ENCODE results near the gene DHX38.
"Not testable (repeated sequence)": the region's sequence is repeated elsewhere in the genome, so short reads cannot be mapped to it uniquely, and the experiment has no call there.

The DHX38 gene

GRCh38 chr16:72093448-72094265 is at the start of gene DHX38, which contains the start of gene TXNL4B:
TSS of gene DHX38 (plus strand) at chr16:72093847. CDS start at chr16:72096158, 2,311 bp downstream.
TSS of gene TXNL4B (minus strand) at chr16:72093620. CDS start at chr16:72090749, 2,871 bp downstream.
- in situ Hi-C loops (cut with HindIII; ENCODE audit: low sequenced_read_pairs) = no loop called here

- in situ Hi-C loops (cut with HindIII; ENCODE audit: low sequenced_read_pairs) = no loop called here
These were observed 49.4 kb upstream of the DHX38 start for GRCh38 chr16:72044296-72044695.

- in situ Hi-C loops (cut with HindIII; ENCODE audit: low sequenced_read_pairs) = no loop called here
These were observed 48.8 kb upstream of the DHX38 start for GRCh38 chr16:72044825-72045359.

- in situ Hi-C loops (cut with HindIII; ENCODE audit: low sequenced_read_pairs) = no loop called here
These were observed 44.5 kb upstream of the DHX38 start for GRCh38 chr16:72049110-72049509.

GRCh38 chr16:72050769-72051464 is 42.7 kb upstream of the DHX38 start:
- in situ Hi-C loops (cut with HindIII; ENCODE audit: low sequenced_read_pairs) = no loop called here

- in situ Hi-C loops (cut with HindIII; ENCODE audit: low sequenced_read_pairs) = no loop called here
These were observed 41.8 kb upstream of the DHX38 start for GRCh38 chr16:72051818-72052217.

GRCh38 chr16:72054254-72054847 is 39.3 kb upstream of the DHX38 start, which contains the start of gene HP:
TSS of gene HP (plus strand) at chr16:72054505. CDS start at chr16:72054653, 148 bp downstream.
- in situ Hi-C loops (cut with HindIII; ENCODE audit: low sequenced_read_pairs) = not testable (repeated sequence)

GRCh38 chr16:72055911-72056310 is 37.7 kb upstream of the DHX38 start:
- in situ Hi-C loops (cut with HindIII; ENCODE audit: low sequenced_read_pairs) = no loop called here

- in situ Hi-C loops (cut with HindIII; ENCODE audit: low sequenced_read_pairs) = not testable (repeated sequence)
These were observed 36.3 kb upstream of the DHX38 start for GRCh38 chr16:72057313-72057712.

GRCh38 chr16:72059060-72059459 is 34.6 kb upstream of the DHX38 start:
- in situ Hi-C loops (cut with HindIII; ENCODE audit: low sequenced_read_pairs) = not testable (repeated sequence)

- in situ Hi-C loops (cut with HindIII; ENCODE audit: low sequenced_read_pairs) = no loop called here
These were observed 33.2 kb upstream of the DHX38 start for GRCh38 chr16:72060405-72060804.

GRCh38 chr16:72061564-72061963 is 32.1 kb upstream of the DHX38 start:
- in situ Hi-C loops (cut with HindIII; ENCODE audit: low sequenced_read_pairs) = no loop called here

- in situ Hi-C loops (cut with HindIII; ENCODE audit: low sequenced_read_pairs) = no loop called here
These were observed 29.2 kb upstream of the DHX38 start for GRCh38 chr16:72064361-72064894.

- in situ Hi-C loops (cut with HindIII; ENCODE audit: low sequenced_read_pairs) = no loop called here
These were observed 26.9 kb upstream of the DHX38 start for GRCh38 chr16:72066747-72067146.

GRCh38 chr16:72068930-72069329 is 24.7 kb upstream of the DHX38 start:
- in situ Hi-C loops (cut with HindIII; ENCODE audit: low sequenced_read_pairs) = no loop called here

- in situ Hi-C loops (cut with HindIII; ENCODE audit: low sequenced_read_pairs) = no loop called here
These were observed 20.9 kb upstream of the DHX38 start for GRCh38 chr16:72072514-72073342.

- in situ Hi-C loops (cut with HindIII; ENCODE audit: low sequenced_read_pairs) = no loop called here
These were observed 20.0 kb upstream of the DHX38 start for GRCh38 chr16:72073560-72074230.

- in situ Hi-C loops (cut with HindIII; ENCODE audit: low sequenced_read_pairs) = not testable (repeated sequence)
These were observed 18.6 kb upstream of the DHX38 start for GRCh38 chr16:72075067-72075466.

GRCh38 chr16:72076991-72077706 is 16.5 kb upstream of the DHX38 start:
- in situ Hi-C loops (cut with HindIII; ENCODE audit: low sequenced_read_pairs) = not testable (repeated sequence)

All from endothelial cell of hepatic sinusoid (primary cell).